ENCODE results near the gene RBP3.

The RBP3 gene

DNA sequence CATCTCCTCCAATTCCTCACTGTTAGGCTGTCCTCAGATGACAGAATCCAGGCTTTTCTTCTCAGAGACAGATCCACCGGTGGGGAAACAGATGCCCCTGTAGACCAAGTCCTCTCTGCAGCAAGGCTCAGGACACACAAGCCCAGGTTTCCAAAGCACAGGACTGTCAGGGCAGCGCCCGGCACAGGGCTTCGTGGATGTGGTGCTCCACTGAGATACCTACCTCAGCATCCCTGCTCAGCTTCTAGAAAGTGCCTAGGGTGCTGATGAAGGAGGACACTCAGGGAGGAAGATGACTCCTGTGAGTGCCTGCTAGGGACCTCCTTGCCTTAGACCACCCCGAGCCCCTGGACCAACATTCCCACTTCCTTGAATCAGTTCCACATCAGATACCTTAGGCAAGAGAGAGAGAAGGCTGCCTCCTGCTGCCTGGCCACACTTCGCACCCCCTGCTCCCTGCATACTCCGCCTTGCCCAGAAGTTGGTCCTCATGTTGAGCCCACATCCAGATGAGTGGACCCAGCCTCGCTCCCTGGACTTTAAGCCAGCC, 8.9 kb upstream of the RBP3 start:
- no peak for DNase-seq

- DNase-seq, result no peak
Measured at GRCh38 chr10:47339759-47340607, 8.2 kb upstream of the RBP3 start.

DNA sequence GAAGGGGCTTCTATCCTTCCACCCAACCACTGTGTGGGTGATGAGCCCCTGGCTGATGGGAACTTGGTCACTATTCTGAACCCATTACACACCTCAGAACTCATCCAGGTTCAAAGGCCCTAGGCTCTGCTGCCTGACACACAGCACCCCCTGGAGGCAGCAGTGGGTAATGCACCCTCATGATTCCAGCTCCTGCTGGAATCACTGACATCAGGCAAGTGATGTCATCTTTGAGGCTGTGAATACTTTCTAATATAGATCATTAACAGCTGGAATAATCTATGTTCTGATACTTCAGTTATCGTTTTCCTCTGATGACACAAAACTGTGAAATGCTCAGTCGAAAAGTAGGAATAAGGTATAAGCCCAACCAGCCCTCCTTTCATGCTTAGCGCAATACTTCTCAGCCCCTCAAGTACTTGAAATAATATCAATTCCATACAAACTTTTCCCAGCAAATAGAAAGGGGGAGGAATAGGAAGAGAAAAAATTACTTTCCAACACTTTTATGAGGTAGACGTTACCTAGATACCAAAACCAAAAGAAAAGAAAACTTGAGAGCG, 7.5 kb upstream of the RBP3 start:
- no peak for DNase-seq

- no peak for DNase-seq
Measured at GRCh38 chr10:47344996-47345870, 2.9 kb upstream of the RBP3 start.

DNA sequence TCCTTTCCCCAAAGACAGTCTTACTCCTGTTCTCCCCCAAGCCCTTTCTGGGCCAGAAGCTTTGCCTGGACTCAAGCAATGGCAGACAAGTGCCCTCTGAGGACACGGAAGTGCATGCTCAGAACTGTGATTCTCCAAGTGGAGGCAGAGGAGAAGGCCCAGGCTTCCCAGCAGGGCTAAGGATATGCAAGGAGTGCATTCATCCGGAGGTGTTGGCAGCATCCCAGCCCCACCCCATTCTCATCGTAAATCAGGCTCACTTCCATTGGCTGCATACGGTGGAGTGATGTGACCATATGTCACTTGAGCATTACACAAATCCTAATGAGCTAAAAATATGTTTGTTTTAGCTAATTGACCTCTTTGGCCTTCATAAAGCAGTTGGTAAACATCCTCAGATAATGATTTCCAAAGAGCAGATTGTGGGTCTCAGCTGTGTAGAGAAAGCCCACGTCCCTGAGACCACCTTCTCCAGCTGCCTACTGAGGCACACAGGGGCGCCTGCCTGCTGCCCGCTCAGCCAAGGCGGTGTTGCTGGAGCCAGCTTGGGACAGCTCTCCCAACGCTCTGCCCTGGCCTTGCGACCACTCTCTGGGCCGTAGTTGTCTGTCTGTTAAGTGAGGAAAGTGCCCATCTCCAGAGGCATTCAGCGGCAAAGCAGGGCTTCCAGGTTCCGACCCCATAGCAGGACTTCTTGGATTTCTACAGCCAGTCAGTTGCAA, 1.4 kb upstream of the RBP3 start:
- DNase-seq, result no peak

DNA sequence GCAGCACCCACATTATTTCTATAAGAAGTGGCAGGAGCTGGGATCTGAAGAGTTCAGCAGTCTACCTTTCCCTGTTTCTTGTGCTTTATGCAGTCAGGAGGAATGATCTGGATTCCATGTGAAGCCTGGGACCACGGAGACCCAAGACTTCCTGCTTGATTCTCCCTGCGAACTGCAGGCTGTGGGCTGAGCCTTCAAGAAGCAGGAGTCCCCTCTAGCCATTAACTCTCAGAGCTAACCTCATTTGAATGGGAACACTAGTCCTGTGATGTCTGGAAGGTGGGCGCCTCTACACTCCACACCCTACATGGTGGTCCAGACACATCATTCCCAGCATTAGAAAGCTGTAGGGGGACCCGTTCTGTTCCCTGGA, 874 bp upstream of the RBP3 start:
- no peak for DNase-seq

- DNase-seq, result no peak
Measured at GRCh38 chr10:47348661-47349470, 703 bp downstream of the RBP3 start.

DNA sequence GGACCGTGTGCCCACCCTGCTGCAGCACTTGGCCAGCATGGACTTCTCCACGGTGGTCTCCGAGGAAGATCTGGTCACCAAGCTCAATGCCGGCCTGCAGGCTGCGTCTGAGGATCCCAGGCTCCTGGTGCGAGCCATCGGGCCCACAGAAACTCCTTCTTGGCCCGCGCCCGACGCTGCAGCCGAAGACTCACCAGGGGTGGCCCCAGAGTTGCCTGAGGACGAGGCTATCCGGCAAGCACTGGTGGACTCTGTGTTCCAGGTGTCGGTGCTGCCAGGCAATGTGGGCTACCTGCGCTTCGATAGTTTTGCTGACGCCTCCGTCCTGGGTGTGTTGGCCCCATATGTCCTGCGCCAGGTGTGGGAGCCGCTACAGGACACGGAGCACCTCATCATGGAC, 1.4 kb downstream of the RBP3 start:
- DNase-seq, result no peak

DNA sequence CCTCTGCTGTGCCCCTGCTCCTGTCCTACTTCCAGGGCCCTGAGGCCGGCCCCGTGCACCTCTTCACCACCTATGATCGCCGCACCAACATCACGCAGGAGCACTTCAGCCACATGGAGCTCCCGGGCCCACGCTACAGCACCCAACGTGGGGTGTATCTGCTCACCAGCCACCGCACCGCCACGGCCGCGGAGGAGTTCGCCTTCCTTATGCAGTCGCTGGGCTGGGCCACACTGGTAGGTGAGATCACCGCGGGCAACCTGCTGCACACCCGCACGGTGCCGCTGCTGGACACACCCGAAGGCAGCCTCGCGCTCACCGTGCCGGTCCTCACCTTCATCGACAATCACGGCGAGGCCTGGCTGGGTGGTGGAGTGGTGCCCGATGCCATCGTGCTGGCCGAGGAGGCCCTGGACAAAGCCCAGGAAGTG, 1.8 kb downstream of the RBP3 start:
- no peak for DNase-seq

- DNase-seq, result no peak
Measured at GRCh38 chr10:47350671-47351640, 2.8 kb downstream of the RBP3 start.

DNA sequence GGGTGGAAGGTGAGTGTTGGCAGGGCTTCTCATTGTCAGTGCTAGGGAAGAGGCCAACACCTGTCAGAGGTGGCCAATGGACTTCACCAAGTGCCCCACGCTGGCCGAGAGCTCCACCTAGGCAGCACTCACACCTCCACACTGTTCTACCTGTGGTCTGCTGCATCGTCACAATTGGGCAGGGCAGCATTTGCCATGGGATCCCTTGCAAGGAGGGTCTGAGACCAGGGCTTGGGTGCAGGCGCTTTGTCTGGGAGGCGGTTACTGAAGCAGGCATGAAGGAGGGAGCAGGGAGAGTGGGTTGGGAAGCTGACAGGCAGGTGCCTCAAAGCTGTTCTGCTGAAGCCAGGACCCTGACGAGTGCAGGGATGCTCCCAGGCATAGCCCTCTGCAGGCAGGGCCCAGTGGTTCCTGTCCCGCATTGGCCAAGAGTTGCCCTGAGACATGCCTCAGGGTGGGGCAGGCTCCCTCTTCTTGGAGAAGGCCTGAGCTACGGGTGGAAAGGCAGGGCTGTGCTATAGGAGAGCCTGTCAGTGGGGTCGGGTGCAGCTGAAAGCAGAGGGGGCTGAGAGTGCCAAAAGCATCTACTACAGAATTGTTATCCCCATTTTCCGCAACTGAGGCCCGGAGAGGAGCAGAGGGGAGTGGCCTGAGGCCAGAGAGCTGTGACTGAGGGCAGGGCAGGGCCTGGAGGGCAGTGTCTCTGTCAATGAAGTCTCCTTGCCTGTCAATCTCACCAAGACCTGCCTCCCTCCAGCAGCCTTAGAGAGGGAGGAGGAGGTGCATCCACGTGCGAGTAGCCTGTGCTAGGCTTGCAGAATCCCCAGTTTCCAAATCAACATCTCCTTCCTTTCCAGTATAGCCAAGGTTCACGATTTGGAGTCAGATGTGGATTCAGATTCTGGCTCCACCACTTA, 4.0 kb downstream of the RBP3 start:
- no peak for DNase-seq

GRCh38 chr10:47353351-47353750, 5.2 kb downstream of the RBP3 start:
- DNase-seq, result no peak

- DNase-seq, result no peak
Measured at GRCh38 chr10:47354165-47354564, 6.0 kb downstream of the RBP3 start.

DNA sequence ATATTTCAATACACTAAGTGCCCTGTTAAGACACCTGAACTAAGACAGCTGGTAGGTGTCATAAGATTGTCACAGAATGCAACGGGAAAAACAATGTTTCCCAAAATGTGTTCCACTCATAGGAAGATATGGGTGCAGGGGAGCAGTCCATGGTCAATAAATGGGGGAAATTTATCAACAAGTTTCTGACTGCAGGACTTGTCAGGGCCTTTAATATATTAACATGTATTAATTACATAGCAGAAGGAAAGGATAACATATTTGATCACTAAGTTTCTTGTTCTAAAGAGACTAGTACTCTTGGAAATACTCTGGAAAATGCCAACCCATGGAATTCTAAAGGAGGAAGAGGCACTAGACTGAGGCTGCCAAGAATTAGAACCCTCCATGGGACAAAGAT, 6.7 kb downstream of the RBP3 start:
- DNase-seq, result no peak

DNA sequence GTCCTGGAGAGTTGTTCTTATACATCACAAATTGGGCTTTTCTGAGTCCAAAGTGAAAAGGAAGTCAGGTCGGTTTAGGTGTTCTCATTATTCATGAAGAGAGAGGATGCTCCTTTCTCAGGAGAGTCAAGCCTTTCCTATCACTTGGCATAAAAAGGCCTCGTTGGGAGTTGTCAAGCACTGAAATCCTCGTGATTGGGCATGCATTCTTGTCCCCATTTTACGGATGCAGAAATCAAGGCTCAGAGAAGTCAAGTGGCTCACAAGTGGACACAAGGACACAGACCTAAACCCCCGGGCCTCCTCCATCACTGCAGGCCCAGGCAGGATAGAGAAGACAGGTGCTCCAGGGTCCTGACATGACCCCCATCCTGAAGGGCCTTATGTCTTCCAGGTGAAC, 8.5 kb downstream of the RBP3 start:
- DNase-seq, result no peak

GRCh38 chr10:47357131-47357582, 9.0 kb downstream of the RBP3 start:
- no peak for DNase-seq

DNA sequence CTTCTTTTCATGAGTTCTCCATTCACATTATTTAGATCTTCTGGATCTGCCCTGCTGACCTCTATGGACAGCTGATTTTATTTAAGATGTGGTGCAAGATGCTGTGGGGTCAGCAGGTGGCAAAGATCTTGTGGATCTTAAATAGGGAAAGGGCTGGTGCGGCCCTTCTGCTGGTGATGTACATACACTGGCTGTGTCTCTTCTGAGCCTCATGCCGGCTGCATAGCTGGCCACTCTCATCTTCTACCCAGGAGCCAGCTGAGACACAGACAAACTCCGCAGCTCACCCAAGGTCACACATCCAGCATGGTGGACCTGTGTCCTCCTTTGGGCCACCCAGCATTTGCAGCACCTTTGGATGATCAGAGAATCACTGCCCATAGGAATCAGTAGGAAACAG, 9.7 kb downstream of the RBP3 start:
- DNase-seq, result no peak

DNA sequence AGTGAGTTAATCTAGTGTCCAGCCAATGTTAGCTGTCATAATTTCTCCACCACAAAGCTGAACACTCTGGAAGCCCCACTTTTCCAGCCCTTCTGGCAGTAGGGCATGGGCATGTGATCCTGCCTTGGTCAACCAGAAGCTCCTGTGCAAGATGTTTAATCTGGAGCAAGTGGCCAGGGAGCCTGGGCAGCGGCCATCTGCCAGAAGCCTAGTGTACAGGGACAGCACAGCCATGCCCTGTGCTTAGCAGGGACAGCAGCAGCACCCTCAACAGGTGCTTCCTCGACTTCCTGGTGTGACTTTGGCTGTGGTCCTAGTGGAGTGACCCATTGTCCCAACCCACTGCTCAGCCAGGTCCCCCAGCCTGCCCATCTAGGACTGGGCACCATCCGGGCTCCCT, 10.3 kb downstream of the RBP3 start:
- DNase-seq, result no peak

- no peak for DNase-seq
Measured at GRCh38 chr10:47359101-47359500, 10.9 kb downstream of the RBP3 start.

Measured in GF-D8 (cell line).